ENCODE results near the gene ALPG.
"Not testable (repeated sequence)": the region's sequence is repeated elsewhere in the genome, so short reads cannot be mapped to it uniquely, and the experiment has no call there.

- not testable (repeated sequence) for TF ChIP-seq SNAPC5 (CRISPR knock-in tag; IDR thresholded peaks at IDR 0.05); ZNF592 (IDR thresholded peaks at IDR 0.05); JUNB (CRISPR knock-in tag; conservative IDR thresholded peaks at IDR 0.05); UBTF (IDR thresholded peaks at IDR 0.05; ENCODE audit: borderline replicate concordance in 1 of 2, low read depth in 2 of 2, low read length in 2 of 2); HMGXB4 (CRISPR knock-in tag; IDR thresholded peaks at IDR 0.05); CTCF (IDR thresholded peaks at IDR 0.05 in 2 of 3, conservative IDR thresholded peaks at IDR 0.05 in 1 of 3; ENCODE audit: insufficient read depth in 2 of 3, low read depth in 1 of 3, low read length in 3 of 3); ZFP36 (IDR thresholded peaks at IDR 0.05; ENCODE audit: low read depth, low read length, partially characterized antibody); POLR2A (conservative IDR thresholded peaks at IDR 0.05); RFX1 (IDR thresholded peaks at IDR 0.05); CBFA2T2 (conservative IDR thresholded peaks at IDR 0.05); POLR2B (IDR thresholded peaks at IDR 0.05; ENCODE audit: low read depth, partially characterized antibody); TRIM24 (IDR thresholded peaks at IDR 0.05)
Measured at GRCh38 chr2:232443669-232444408, 37.2 kb downstream of the ALPG start.
